Neural cell (in vitro differentiated cells): ENCODE measurements around the gene SLC20A1. TPM values are rescaled to one million over a fixed set of nuclear protein-coding genes. Genes with fewer than 3 reads are reported as not detected.

ENCODE experiments used
- H2AFZ ChIP-seq: fragments of 200-600, 300-800 bp; sonication (generic), shearing (Covaris generic); 2 replicates; pipeline ENCODE4 v1.6.0; 2014; ENCODE audit warnings: low read depth, mild to moderate bottlenecking, antibody characterized with exemption, low read length, moderate library complexity
- H3F3A ChIP-seq: fragments of 200-600 bp; shearing (Covaris generic); 2 replicates; pipeline ENCODE4 v1.6.1; 2016; ENCODE audit warnings: mild to moderate bottlenecking, moderate library complexity, mixed read lengths, antibody characterized with exemption, low read length; ENCODE audit not compliant: insufficient read depth, poor library complexity, severe bottlenecking
- H3K27ac ChIP-seq: fragments of 200-600, 300-800 bp; sonication (generic), shearing (Covaris generic); 2 replicates; pipeline ENCODE4 v1.5.1; 2014; ENCODE audit warnings: mild to moderate bottlenecking, low read length, moderate library complexity
- H3K27me3 ChIP-seq: fragments of 300-800, 200-600 bp; sonication (generic), shearing (Covaris generic); 2 replicates; pipeline ENCODE4 v1.6.0; 2014; ENCODE audit warnings: mild to moderate bottlenecking, low read depth, low read length, moderate library complexity; ENCODE audit not compliant: insufficient read depth
- H3K36me3 ChIP-seq: fragments of 300-800, 200-600 bp; sonication (generic), shearing (Covaris generic); 2 replicates; pipeline ENCODE4 v1.5.1; 2014; ENCODE audit warnings: mild to moderate bottlenecking, antibody characterized with exemption, low read length, moderate library complexity; ENCODE audit not compliant: insufficient read depth
- H3K4me2 ChIP-seq: fragments of 300-800, 200-600 bp; sonication (generic), shearing (Covaris generic); 2 replicates; pipeline ENCODE4 v1.6.0; 2014; ENCODE audit warnings: mild to moderate bottlenecking, low read length
- H3K4me3 ChIP-seq: fragments of 300-800, 200-600 bp; sonication (generic), shearing (Covaris generic); 2 replicates; pipeline ENCODE4 v1.5.1; 2014; ENCODE audit warnings: mild to moderate bottlenecking, low read length, moderate library complexity
- H3K79me2 ChIP-seq: fragments of 200-600 bp; shearing (Covaris generic); replicated peaks from 2 replicates; pipeline ENCODE4 v1.6.0; 2014; ENCODE audit warnings: mild to moderate bottlenecking, low read length, moderate library complexity; ENCODE audit not compliant: insufficient read depth
- H3K9ac ChIP-seq: fragments of 300-800, 200-600 bp; sonication (generic), shearing (Covaris generic); 2 replicates; pipeline ENCODE4 v1.6.1; 2016; ENCODE audit warnings: mild to moderate bottlenecking, low read length, mixed read lengths
- H3K9me2 ChIP-seq: fragments of 200-600 bp; shearing (Covaris generic); 2 replicates; pipeline ENCODE4 v1.6.1; 2016; ENCODE audit warnings: mild to moderate bottlenecking, low read length, mixed read lengths; ENCODE audit not compliant: insufficient read depth
- H3K9me3 ChIP-seq: fragments of 200-600, 300-800 bp; sonication (generic), shearing (Covaris generic); 2 replicates; pipeline ENCODE4 v1.6.1; 2016; ENCODE audit warnings: mild to moderate bottlenecking, mixed run types, low read length, moderate library complexity, mixed read lengths
- H4K20me1 ChIP-seq: fragments of 200-600 bp; shearing (Covaris generic); 2 replicates; pipeline ENCODE4 v1.6.1; 2016; ENCODE audit warnings: mild to moderate bottlenecking, mixed run types; ENCODE audit not compliant: insufficient read depth
- EP300 ChIP-seq: fragments of 450-650 bp; conservative IDR thresholded peaks from 2 replicates; pipeline ENCODE4 v1.6.1; 2014; ENCODE audit warnings: antibody characterized with exemption, mild to moderate bottlenecking, moderate library complexity; ENCODE audit not compliant: poor library complexity, severe bottlenecking
- EZH2 ChIP-seq: fragments of 200-600, 300-800 bp; shearing (Covaris generic), sonication (generic); IDR thresholded peaks from 2 replicates; pipeline ENCODE4 v1.6.1; 2014; ENCODE audit warnings: antibody characterized with exemption, low read length, borderline replicate concordance, mild to moderate bottlenecking; ENCODE audit not compliant: insufficient read depth, poor library complexity, severe bottlenecking
- MXI1 ChIP-seq: fragments of 450-650 bp; conservative IDR thresholded peaks from 2 replicates; pipeline ENCODE4 v1.6.1; 2014; ENCODE audit warnings: antibody characterized with exemption, mild to moderate bottlenecking; ENCODE audit not compliant: poor library complexity, severe bottlenecking
- POLR2AphosphoS5 ChIP-seq: IDR thresholded peaks from 2 replicates; pipeline ENCODE4 v1.6.1; 2012
- RAD21 ChIP-seq: fragments of 450-650 bp; conservative IDR thresholded peaks from 2 replicates; pipeline ENCODE4 v1.6.1; 2014; ENCODE audit warnings: antibody characterized with exemption, mild to moderate bottlenecking, moderate library complexity
- SMC3 ChIP-seq: fragments of 450-650 bp; conservative IDR thresholded peaks from 2 replicates; pipeline ENCODE4 v1.6.1; 2014; ENCODE audit warnings: antibody characterized with exemption, mild to moderate bottlenecking, moderate library complexity; ENCODE audit not compliant: poor library complexity
- TAF1 ChIP-seq: IDR thresholded peaks from 2 replicates; pipeline ENCODE4 v1.6.1; 2012; ENCODE audit warnings: low read depth
- polyA plus RNA-seq: library from polyadenylated mRNA; depleted of rRNA; stranded (reverse); fragments of >200 nt; gene quantifications from 2 replicates; pipeline ENCODE4 v1.2.3, GENCODE V29; 2014
- TF ChIP-seq, protein P1 (sequence below): IDR thresholded peaks from 2 replicates; pipeline ENCODE4 v1.6.1; 2012; ENCODE audit warnings: borderline replicate concordance
- TF ChIP-seq, protein P2 (sequence below): fragments of 450-650 bp; IDR thresholded peaks from 2 replicates; pipeline ENCODE4 v1.5.1; 2014; ENCODE audit warnings: antibody characterized with exemption, mild to moderate bottlenecking, moderate library complexity; ENCODE audit not compliant: poor library complexity, severe bottlenecking

Gene SLC20A1
- polyA plus RNA-seq, 1 donor from 2014 or later = 61.4 TPM

DNA sequence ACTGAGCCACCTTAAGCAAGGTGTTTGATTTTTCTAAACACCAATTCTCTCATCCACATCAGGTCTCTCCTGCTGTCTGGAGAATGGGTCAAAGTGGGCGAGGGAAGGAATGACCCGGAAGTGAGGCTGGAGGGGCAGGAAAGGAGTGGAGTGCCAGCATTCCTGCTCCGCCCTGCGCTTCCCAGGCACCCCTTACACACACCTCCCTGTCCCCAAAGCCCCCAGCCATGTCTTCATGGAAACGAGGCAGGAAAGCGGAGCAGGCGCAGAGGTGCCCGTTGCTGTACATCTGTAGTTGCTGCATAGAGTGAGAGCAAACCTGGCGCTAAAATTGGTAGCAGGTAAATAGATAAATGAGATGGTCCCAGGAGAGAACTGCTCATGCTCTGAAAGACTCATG, 47.9 kb downstream of the SLC20A1 start:
- H2AFZ ChIP-seq = no peak overlapping the region
- H3K9ac ChIP-seq = no peak overlapping the region
- H4K20me1 ChIP-seq = no peaks in the 10 kb centered on the region
- H3F3A ChIP-seq = no peaks in the 10 kb centered on the region
- no peaks in the 10 kb centered on the region for H3K9me2 ChIP-seq
- no peaks in the 10 kb centered on the region for H3K79me2 ChIP-seq
- no peak overlapping the region for H3K27ac ChIP-seq
- no peaks in the 10 kb centered on the region for H3K27me3 ChIP-seq
- no peak overlapping the region for H3K4me3 ChIP-seq
- H3K9me3 ChIP-seq = no peaks in the 10 kb centered on the region
- no peak for TF ChIP-seq POLR2AphosphoS5
- no peak for TF ChIP-seq MXI1
- TF ChIP-seq EP300 = no peak
- no peak for TF ChIP-seq TAF1
- TF ChIP-seq RAD21 = no peak
- TF ChIP-seq, protein P1, sequence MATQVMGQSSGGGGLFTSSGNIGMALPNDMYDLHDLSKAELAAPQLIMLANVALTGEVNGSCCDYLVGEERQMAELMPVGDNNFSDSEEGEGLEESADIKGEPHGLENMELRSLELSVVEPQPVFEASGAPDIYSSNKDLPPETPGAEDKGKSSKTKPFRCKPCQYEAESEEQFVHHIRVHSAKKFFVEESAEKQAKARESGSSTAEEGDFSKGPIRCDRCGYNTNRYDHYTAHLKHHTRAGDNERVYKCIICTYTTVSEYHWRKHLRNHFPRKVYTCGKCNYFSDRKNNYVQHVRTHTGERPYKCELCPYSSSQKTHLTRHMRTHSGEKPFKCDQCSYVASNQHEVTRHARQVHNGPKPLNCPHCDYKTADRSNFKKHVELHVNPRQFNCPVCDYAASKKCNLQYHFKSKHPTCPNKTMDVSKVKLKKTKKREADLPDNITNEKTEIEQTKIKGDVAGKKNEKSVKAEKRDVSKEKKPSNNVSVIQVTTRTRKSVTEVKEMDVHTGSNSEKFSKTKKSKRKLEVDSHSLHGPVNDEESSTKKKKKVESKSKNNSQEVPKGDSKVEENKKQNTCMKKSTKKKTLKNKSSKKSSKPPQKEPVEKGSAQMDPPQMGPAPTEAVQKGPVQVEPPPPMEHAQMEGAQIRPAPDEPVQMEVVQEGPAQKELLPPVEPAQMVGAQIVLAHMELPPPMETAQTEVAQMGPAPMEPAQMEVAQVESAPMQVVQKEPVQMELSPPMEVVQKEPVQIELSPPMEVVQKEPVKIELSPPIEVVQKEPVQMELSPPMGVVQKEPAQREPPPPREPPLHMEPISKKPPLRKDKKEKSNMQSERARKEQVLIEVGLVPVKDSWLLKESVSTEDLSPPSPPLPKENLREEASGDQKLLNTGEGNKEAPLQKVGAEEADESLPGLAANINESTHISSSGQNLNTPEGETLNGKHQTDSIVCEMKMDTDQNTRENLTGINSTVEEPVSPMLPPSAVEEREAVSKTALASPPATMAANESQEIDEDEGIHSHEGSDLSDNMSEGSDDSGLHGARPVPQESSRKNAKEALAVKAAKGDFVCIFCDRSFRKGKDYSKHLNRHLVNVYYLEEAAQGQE = no peak
- TF ChIP-seq, protein P2, sequence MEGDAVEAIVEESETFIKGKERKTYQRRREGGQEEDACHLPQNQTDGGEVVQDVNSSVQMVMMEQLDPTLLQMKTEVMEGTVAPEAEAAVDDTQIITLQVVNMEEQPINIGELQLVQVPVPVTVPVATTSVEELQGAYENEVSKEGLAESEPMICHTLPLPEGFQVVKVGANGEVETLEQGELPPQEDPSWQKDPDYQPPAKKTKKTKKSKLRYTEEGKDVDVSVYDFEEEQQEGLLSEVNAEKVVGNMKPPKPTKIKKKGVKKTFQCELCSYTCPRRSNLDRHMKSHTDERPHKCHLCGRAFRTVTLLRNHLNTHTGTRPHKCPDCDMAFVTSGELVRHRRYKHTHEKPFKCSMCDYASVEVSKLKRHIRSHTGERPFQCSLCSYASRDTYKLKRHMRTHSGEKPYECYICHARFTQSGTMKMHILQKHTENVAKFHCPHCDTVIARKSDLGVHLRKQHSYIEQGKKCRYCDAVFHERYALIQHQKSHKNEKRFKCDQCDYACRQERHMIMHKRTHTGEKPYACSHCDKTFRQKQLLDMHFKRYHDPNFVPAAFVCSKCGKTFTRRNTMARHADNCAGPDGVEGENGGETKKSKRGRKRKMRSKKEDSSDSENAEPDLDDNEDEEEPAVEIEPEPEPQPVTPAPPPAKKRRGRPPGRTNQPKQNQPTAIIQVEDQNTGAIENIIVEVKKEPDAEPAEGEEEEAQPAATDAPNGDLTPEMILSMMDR = no peak
- no peak for TF ChIP-seq EZH2
- TF ChIP-seq SMC3 = no peak
- H3K4me2 ChIP-seq = no peak overlapping the region
- no peaks in the 10 kb centered on the region for H3K36me3 ChIP-seq

DNA sequence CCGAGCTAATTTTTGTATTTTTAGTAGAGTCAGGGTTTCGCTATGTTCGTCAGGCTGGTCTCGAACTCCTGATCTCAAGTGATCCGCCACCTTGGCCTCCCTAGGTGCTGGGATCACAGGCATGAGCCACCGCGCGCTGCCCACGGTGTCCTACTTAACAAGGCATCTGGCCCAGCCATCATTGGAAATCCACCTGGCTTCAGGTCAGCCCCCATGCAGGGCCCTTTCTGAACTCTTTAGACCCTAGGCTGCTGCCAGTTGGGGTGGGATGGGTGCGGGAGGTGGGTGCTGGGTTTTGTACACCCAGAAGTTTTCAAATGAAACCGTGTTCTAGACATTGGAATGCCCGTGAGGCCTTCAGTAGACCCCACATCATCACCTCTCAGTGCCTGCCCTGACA, 48.4 kb downstream of the SLC20A1 start:
- Histone ChIP-seq H3K79me2 (no peaks in the 10 kb centered on the region), H3K27me3 (no peaks in the 10 kb centered on the region), H3K27ac (no peak overlapping the region), H2AFZ (no peak overlapping the region), H3K36me3 (no peaks in the 10 kb centered on the region), H3K4me2 (no peak overlapping the region), H3K9me2 (no peaks in the 10 kb centered on the region), H3F3A (no peaks in the 10 kb centered on the region), H3K9ac (no peak overlapping the region), H3K9me3 (no peaks in the 10 kb centered on the region), H4K20me1 (no peaks in the 10 kb centered on the region), H3K4me3 (no peak overlapping the region)
- TF ChIP-seq EZH2 = no peak
- TF ChIP-seq RAD21 = no peak
- TF ChIP-seq, protein P1 = no peak
- no peak for TF ChIP-seq MXI1
- TF ChIP-seq TAF1 = no peak
- TF ChIP-seq SMC3 = no peak
- TF ChIP-seq, protein P2 = no peak
- TF ChIP-seq EP300 = no peak
- TF ChIP-seq POLR2AphosphoS5 = no peak
